ENCODE results near the gene RAB27A.

GRCh38 chr15:55221090-55222011 is 68.3 kb downstream of the RAB27A start:
- TF ChIP-seq, protein P1, sequence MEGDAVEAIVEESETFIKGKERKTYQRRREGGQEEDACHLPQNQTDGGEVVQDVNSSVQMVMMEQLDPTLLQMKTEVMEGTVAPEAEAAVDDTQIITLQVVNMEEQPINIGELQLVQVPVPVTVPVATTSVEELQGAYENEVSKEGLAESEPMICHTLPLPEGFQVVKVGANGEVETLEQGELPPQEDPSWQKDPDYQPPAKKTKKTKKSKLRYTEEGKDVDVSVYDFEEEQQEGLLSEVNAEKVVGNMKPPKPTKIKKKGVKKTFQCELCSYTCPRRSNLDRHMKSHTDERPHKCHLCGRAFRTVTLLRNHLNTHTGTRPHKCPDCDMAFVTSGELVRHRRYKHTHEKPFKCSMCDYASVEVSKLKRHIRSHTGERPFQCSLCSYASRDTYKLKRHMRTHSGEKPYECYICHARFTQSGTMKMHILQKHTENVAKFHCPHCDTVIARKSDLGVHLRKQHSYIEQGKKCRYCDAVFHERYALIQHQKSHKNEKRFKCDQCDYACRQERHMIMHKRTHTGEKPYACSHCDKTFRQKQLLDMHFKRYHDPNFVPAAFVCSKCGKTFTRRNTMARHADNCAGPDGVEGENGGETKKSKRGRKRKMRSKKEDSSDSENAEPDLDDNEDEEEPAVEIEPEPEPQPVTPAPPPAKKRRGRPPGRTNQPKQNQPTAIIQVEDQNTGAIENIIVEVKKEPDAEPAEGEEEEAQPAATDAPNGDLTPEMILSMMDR (IDR thresholded peaks at IDR 0.05; ENCODE audit: low read depth, low read length, poor library complexity, severe bottlenecking), result no peak
- no peak for TF ChIP-seq EZH2phosphoT487 (IDR thresholded peaks at IDR 0.05; ENCODE audit: borderline replicate concordance, low read length)
